NCI-H2107 treated with DMSO at 0.1 percent for 48 hours (cell line): Measurements from ENCODE around the gene RARG.

Source experiments
- DNase-seq: peaks from one replicate; lab custom pipeline; 2025; ENCODE audit not compliant: unreplicated experiment; lab: John Stamatoyannopoulos, UW

RARG gene

GRCh38 chr12:53231921-53232645 is at the start of gene RARG:
RARG (minus strand) TSS chr12:53232209; CDS start chr12:53227545, 4,664 bp downstream.
- DNase-seq, result no peak

GRCh38 chr12:53279888-53280498 is 48.0 kb upstream of the RARG start:
- no peak for DNase-seq

- DNase-seq, result no peak
These were observed 47.4 kb upstream of the RARG start for GRCh38 chr12:53279283-53279869.

- no peak for DNase-seq
These were observed 46.0 kb upstream of the RARG start for GRCh38 chr12:53277981-53278380.

- DNase-seq, result no peak
These were observed 44.5 kb upstream of the RARG start for GRCh38 chr12:53276511-53276910.

GRCh38 chr12:53274445-53274844 is 42.4 kb upstream of the RARG start:
- DNase-seq, result no peak

- no peak for DNase-seq
These were observed 36.9 kb upstream of the RARG start for GRCh38 chr12:53268630-53269562.

GRCh38 chr12:53267999-53268629 is 36.1 kb upstream of the RARG start, which contains the start of gene ESPL1:
ESPL1 (plus strand) TSS chr12:53268299; CDS start chr12:53268767, 468 bp downstream.
- DNase-seq, result peak; percentile 48

- DNase-seq, result no peak
These were observed 35.4 kb upstream of the RARG start for GRCh38 chr12:53267306-53267998.

GRCh38 chr12:53265783-53266182 is 33.8 kb upstream of the RARG start:
- no peak for DNase-seq

GRCh38 chr12:53259891-53260290 is 27.9 kb upstream of the RARG start:
- no peak for DNase-seq

GRCh38 chr12:53258541-53259539 is 26.8 kb upstream of the RARG start:
- no peak for DNase-seq

- no peak for DNase-seq
These were observed 24.0 kb upstream of the RARG start for GRCh38 chr12:53255996-53256395.

- no peak for DNase-seq
These were observed 23.0 kb upstream of the RARG start for GRCh38 chr12:53254816-53255545.

GRCh38 chr12:53253298-53253697 is 21.3 kb upstream of the RARG start:
- DNase-seq, result no peak

GRCh38 chr12:53252349-53252916 is 20.4 kb upstream of the RARG start:
- no peak for DNase-seq

- DNase-seq, result peak; percentile 55
These were observed 19.7 kb upstream of the RARG start for GRCh38 chr12:53251477-53252348.
